IPS-NIHi11 (cell line): ENCODE data around the gene PLAGL2.

Experiments used
- DNase-seq: peaks from one replicate; pipeline ENCODE4 v3.0.0; 2012; ENCODE audit warnings: mixed read lengths, low spot score

PLAGL2 gene

GRCh38 chr20:32152421-32153155 lies 55.0 kb downstream of the PLAGL2 start:
- DNase-seq: no peak

DNA sequence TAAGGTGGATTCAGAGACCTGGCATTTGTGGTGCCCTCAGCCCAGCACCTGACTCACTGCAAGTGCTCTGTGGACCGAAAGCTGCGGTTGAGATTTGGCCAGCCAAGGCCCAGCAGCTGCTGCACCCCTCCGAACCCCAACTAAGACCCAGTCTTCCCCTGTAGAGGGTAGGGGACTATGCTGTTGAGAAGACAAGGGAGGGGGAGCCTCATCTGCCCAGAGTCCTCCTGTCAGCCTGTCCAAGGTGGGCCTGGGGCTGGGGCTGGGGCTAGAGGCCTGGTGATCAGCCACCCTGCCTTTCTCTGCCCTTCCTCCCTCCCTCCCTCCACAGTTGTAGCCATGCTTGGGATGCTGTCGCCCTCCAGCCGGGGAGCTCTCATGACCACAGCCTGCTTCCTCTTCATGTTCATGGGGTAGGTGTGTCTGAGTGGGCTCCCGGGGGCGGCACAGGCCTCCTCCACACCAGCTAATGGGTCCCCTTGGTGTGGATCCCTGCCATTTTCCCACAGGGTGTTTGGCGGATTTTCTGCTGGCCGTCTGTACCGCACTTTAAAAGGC lies 57.2 kb downstream of the PLAGL2 start:
- no peak for DNase-seq

DNA sequence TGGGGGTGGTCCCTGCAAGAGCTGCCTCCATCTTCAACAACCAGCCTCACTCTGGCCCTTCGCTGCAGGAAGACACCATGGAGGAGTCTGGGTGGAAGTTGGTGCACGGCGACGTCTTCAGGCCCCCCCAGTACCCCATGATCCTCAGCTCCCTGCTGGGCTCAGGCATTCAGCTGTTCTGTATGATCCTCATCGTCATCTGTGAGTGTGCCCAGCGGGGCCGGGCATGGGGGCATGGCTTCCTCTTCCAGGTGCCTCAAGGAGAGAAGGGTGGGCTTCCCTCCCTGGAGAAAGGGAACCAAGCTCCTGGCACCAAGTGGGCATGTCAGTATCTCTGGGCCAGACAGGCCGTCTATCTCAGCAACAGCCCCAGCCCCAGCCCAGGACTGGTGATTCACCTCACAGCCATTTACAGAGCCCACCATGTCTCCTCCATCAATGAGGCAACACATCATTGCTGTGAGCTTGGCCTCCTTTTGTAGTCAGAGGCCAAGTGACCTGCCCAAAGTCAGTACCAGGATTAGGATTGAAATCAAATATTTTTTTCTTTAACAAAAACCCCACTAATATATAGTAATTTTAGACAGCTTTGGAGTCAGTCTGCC lies 57.9 kb downstream of the PLAGL2 start:
- no peak for DNase-seq

- DNase-seq: no peak
These were observed 62.5 kb downstream of the PLAGL2 start for GRCh38 chr20:32144898-32145662.

DNA sequence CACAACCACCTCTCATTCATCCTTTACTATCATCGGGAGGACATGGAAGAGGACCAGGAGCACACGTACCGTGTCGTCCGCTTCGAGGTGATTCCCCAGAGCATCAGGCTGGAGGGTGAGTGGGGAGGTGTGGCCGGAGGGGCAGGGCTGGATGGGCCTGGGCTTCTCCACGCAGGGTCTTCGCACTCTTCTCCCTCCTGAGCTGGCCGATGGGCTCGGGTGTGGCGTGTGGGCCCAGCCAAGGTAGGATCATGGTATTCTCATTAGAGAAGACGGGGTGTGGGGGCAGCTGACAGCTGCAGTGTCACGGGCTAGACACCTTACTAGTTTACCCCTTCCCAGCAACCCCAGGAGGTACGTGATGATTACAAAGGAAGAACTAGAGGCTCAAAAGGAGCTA lies 64.6 kb downstream of the PLAGL2 start:
- DNase-seq: no peak
